ENCODE results near the gene PPP2R5A.

- TF ChIP-seq, protein P1, sequence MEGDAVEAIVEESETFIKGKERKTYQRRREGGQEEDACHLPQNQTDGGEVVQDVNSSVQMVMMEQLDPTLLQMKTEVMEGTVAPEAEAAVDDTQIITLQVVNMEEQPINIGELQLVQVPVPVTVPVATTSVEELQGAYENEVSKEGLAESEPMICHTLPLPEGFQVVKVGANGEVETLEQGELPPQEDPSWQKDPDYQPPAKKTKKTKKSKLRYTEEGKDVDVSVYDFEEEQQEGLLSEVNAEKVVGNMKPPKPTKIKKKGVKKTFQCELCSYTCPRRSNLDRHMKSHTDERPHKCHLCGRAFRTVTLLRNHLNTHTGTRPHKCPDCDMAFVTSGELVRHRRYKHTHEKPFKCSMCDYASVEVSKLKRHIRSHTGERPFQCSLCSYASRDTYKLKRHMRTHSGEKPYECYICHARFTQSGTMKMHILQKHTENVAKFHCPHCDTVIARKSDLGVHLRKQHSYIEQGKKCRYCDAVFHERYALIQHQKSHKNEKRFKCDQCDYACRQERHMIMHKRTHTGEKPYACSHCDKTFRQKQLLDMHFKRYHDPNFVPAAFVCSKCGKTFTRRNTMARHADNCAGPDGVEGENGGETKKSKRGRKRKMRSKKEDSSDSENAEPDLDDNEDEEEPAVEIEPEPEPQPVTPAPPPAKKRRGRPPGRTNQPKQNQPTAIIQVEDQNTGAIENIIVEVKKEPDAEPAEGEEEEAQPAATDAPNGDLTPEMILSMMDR (IDR thresholded peaks at IDR 0.05; ENCODE audit: low read length) = no peak
- TF ChIP-seq EZH2 (IDR thresholded peaks at IDR 0.05; ENCODE audit: borderline replicate concordance, low read length) = no peak
These were observed 69.3 kb downstream of the PPP2R5A start for GRCh38 chr1:212354464-212354863.
